KMS-11 (cell line): ENCODE results near the gene SEPTIN12.
"Not testable (repeated sequence)": the region's sequence is repeated elsewhere in the genome, so short reads cannot be mapped to it uniquely, and the experiment has no call there.

ENCODE experiments used
- H2AFZ ChIP-seq: fragments of 200-600 bp; sonication (generic); 2 replicates; pipeline ENCODE4 v1.6.1; 2016; ENCODE audit warnings: antibody characterized with exemption, mixed run types, low read depth
- H3K27ac ChIP-seq: fragments of 200-600 bp; sonication (generic); 2 replicates; pipeline ENCODE4 v1.6.1; 2016; ENCODE audit warnings: mild to moderate bottlenecking, mixed run types
- H3K27me3 ChIP-seq: fragments of 200-600 bp; sonication (generic); 2 replicates; pipeline ENCODE4 v1.6.1; 2017; ENCODE audit warnings: mild to moderate bottlenecking, low read depth, mixed run types, moderate library complexity; ENCODE audit not compliant: insufficient read depth
- H3K36me3 ChIP-seq: fragments of 200-600 bp; sonication (generic); 2 replicates; pipeline ENCODE4 v1.6.1; 2017; ENCODE audit warnings: mild to moderate bottlenecking, mixed run types; ENCODE audit not compliant: insufficient read depth
- H3K4me1 ChIP-seq: fragments of 200-600 bp; sonication (generic); 2 replicates; pipeline ENCODE4 v1.6.1; 2016; ENCODE audit warnings: mild to moderate bottlenecking, low read depth, mixed run types; ENCODE audit not compliant: poor library complexity, severe bottlenecking
- H3K4me2 ChIP-seq: fragments of 200-600 bp; sonication (generic); 2 replicates; pipeline ENCODE4 v1.7.0; 2016; ENCODE audit warnings: mild to moderate bottlenecking, mixed run types
- H3K4me3 ChIP-seq: fragments of 200-600 bp; sonication (generic); IDR thresholded peaks from 2 replicates; pipeline ENCODE4 v1.6.1; 2017; ENCODE audit warnings: low read depth, low read length, mixed read lengths; ENCODE audit not compliant: insufficient read depth
- H3K79me2 ChIP-seq: fragments of 200-600 bp; sonication (generic); 2 replicates; pipeline ENCODE4 v1.6.1; 2016; ENCODE audit warnings: low read depth, mixed run types; ENCODE audit not compliant: insufficient read depth
- H3K9ac ChIP-seq: fragments of 200-600 bp; sonication (generic); 2 replicates; pipeline ENCODE4 v1.6.1; 2016; ENCODE audit warnings: mild to moderate bottlenecking, mixed run types
- H4K20me1 ChIP-seq: fragments of 200-600 bp; sonication (generic); 2 replicates; pipeline ENCODE4 v1.6.1; 2016; ENCODE audit warnings: mild to moderate bottlenecking, mixed run types; ENCODE audit not compliant: insufficient read depth
- TF ChIP-seq, protein P1 (sequence below): fragments of 200-600 bp; sonication (generic); conservative IDR thresholded peaks from 2 replicates; pipeline ENCODE4 v1.6.1; 2017; ENCODE audit warnings: low read depth, mild to moderate bottlenecking, antibody characterized with exemption, low read length, moderate library complexity, mixed read lengths

The SEPTIN12 gene

DNA sequence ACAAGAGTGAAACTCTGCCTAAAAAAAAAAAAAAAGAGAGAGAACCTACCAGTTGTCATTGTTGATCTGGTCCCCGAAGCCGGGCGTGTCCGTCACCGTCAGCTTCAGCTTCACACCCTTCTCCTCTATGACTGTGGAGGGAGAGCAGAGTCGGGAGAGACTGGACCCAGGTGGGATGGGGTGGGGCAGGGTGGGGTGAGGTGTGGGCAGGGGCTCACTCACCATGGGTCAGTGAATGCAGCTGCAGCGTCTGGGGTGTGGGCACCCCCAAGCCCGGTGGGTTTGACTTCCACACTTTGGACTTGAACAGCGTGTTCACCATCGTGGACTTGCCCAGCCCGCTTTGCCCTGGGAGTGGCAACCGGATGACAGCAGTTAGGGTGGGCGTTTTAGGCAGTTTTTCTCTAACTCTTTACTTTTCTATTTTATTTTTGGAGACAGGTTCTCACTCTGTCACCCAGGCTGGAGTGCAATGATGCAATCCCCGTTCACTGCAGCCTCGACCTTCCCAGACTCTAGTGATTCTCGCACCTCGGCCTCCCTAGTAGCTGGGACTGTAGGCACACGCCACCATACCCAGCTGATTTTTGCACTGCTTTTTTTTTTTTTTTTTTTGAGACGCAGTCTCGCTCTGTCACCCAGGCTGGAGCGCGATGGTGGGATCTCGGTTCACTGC is 2.2 kb downstream of the SEPTIN12 start:
- Histone ChIP-seq H3K27me3 (no peaks in the 10 kb centered on the region), H3K79me2 (no peaks in the 10 kb centered on the region), H3K36me3 (no peaks in the 10 kb centered on the region)

DNA sequence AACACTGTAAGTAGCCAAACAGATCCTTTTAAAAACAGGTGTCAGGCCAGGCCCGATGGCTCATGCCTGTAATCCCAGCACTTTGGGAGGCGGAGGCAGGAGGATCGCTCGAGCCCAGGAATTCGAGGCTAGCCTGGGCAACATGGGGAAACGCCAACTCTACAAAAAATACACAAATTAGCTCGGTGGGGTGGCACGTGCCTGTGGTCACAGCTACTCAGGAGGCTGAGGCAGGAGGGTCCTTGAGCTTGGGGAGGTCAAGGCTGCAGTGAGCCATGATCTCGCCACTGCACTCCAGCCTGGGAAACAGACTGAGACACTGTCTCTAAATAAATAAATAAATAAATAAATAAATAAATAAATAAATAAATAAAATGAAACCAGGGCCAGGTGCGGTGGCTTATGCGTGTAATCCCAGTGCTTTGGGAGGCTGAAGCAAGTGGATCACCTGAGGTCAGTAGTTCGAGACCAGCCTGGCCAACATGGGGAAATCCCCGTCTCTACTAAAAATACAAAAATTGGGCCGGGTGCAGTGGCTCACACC is 3.6 kb downstream of the SEPTIN12 start:
- H3K36me3 ChIP-seq, H3K27ac ChIP-seq, H3K4me2 ChIP-seq, H3K27me3 ChIP-seq, H4K20me1 ChIP-seq, H3K4me3 ChIP-seq, H3K79me2 ChIP-seq, H3K4me1 ChIP-seq, H2AFZ ChIP-seq, H3K9ac ChIP-seq: not testable (repeated sequence)

More for the DNA sequence above, 2.2 kb downstream of the SEPTIN12 start:
- no peak overlapping the region for H2AFZ ChIP-seq
- H4K20me1 ChIP-seq: no peaks in the 10 kb centered on the region
- no peaks in the 10 kb centered on the region for H3K4me1 ChIP-seq
- H3K4me3 ChIP-seq: no peak overlapping the region
- H3K27ac ChIP-seq: no peak overlapping the region
- TF ChIP-seq, protein P1, sequence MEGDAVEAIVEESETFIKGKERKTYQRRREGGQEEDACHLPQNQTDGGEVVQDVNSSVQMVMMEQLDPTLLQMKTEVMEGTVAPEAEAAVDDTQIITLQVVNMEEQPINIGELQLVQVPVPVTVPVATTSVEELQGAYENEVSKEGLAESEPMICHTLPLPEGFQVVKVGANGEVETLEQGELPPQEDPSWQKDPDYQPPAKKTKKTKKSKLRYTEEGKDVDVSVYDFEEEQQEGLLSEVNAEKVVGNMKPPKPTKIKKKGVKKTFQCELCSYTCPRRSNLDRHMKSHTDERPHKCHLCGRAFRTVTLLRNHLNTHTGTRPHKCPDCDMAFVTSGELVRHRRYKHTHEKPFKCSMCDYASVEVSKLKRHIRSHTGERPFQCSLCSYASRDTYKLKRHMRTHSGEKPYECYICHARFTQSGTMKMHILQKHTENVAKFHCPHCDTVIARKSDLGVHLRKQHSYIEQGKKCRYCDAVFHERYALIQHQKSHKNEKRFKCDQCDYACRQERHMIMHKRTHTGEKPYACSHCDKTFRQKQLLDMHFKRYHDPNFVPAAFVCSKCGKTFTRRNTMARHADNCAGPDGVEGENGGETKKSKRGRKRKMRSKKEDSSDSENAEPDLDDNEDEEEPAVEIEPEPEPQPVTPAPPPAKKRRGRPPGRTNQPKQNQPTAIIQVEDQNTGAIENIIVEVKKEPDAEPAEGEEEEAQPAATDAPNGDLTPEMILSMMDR: no peak
- H3K9ac ChIP-seq: no peak overlapping the region
- no peak overlapping the region for H3K4me2 ChIP-seq

DNA sequence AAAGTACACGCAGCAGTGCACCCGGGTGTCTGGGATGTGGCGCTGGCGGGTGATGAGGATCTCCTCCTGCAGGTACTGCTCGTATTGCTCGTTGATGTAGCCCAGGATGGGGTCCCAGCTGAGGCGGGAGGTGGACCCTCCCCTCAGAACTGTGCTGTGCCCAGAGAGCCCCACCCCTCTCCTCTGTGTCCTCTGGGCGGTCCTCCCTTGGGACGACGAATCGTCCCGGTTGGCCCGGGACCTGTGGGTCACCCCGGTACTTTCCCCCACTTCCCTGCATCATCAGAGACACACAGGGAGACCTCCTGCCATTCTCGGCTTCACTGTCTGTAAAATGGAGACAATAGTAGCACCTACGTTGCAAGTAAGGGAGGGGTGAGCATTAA is 4.2 kb downstream of the SEPTIN12 start:
- H2AFZ ChIP-seq: no peak overlapping the region
- no peak overlapping the region for H3K4me3 ChIP-seq
- no peak overlapping the region for H3K4me2 ChIP-seq
- TF ChIP-seq, protein P1: no peak
- H3K36me3 ChIP-seq: no peaks in the 10 kb centered on the region
- H3K27me3 ChIP-seq: no peaks in the 10 kb centered on the region
- no peak overlapping the region for H3K9ac ChIP-seq
- no peaks in the 10 kb centered on the region for H3K4me1 ChIP-seq
- no peaks in the 10 kb centered on the region for H4K20me1 ChIP-seq
- H3K27ac ChIP-seq: no peak overlapping the region
- no peaks in the 10 kb centered on the region for H3K79me2 ChIP-seq

DNA sequence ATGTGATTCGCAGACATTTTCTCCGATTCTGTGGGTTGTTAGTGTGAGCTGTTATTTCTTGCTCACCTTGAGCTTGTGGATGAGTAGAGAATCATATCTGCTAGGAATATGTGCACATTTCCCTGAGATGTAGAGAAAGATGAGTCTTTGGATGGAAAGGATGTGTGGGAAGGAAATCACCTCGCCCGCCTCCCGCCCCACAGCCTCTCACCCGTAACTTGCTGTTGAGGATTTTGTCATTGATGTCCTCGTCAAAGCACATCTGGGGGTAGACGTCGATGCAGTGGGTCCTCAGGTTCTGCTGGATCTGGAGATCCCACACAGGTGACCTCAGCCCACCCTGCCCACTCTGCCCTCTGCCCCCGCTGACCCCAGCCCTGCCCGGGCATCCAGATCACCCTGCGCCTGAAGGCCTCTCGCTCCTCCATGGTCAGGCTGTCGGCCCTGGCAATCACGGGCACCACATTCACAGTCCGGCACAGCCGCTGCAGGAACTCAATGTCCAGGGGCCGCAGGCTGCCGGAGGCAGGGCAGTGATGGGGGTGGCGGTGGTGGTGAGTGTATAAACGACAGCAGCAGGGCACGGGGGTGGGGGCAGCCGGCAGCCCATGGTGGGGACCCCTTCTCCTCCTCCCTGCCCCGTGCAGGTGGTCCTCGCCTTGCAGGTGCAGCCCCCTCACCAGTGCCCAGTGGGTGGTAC is 4.7 kb downstream of the SEPTIN12 start:
- no peaks in the 10 kb centered on the region for H3K27me3 ChIP-seq

More for the DNA sequence above, 4.7 kb downstream of the SEPTIN12 start:
- TF ChIP-seq, protein P1: no peak
- H2AFZ ChIP-seq: no peak overlapping the region
- H4K20me1 ChIP-seq: no peaks in the 10 kb centered on the region
- H3K36me3 ChIP-seq: no peaks in the 10 kb centered on the region
- no peak overlapping the region for H3K4me2 ChIP-seq
- H3K9ac ChIP-seq: no peak overlapping the region
- no peak overlapping the region for H3K4me3 ChIP-seq
- no peaks in the 10 kb centered on the region for H3K4me1 ChIP-seq
- no peaks in the 10 kb centered on the region for H3K79me2 ChIP-seq
- no peak overlapping the region for H3K27ac ChIP-seq
